Uterus (tissue), 2 donors: ENCODE results near the gene MSI2.

Experiments
- CTCF ChIP-seq, 4 experiments: fragments of 200-600 bp in 2 of 4; fragments of 450-650 bp in 2 of 4; sonication (generic) in 2 of 4; IDR thresholded peaks; one replicate each; pipeline ENCODE4 v1.5.1; 2016 to 2019; ENCODE audit warnings: antibody characterized with exemption in 4 of 4, mild to moderate bottlenecking in 2 of 4, moderate library complexity in 1 of 4
- POLR2A ChIP-seq, 2 donors: fragments of 450-650 bp; IDR thresholded peaks; one replicate each; pipeline ENCODE4 v1.6.1; 2016; ENCODE audit warnings: antibody characterized with exemption in 2 of 2, mild to moderate bottlenecking in 1 of 2, moderate library complexity in 1 of 2

- TF ChIP-seq CTCF (IDR thresholded peaks at IDR 0.05): no peak
- TF ChIP-seq POLR2A (IDR thresholded peaks at IDR 0.05): no peak
These were observed 116.7 kb downstream of the MSI2 start for GRCh38 chr17:57373048-57373447.
